Measurements from ENCODE around the gene PLXDC1.

Gene PLXDC1

DNA sequence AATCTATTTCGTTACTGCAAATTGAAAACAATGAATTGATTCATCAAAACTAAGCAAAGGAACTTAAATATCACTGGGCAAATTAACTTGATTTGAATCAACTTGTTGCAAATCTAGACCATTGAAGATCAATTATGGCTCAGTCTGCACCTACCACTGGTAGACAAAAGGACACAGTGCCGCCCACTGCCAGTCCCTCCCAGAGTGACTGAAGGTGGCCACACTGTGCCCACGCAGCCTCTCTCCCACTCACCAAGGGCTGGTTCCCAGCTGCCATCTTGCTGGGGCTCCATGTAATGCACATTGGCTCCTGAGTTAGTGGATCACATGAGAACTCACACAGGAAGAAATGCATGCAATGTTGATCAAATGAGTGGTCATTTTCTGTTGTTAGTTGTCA, 78.1 kb downstream of the PLXDC1 start:
- H3K4me3 ChIP-seq (ENCODE audit: low read depth, low read length): no peak overlapping the region
- no peak overlapping the region for H3K27ac ChIP-seq
- DNase-seq: no peak
- H3K27me3 ChIP-seq (replicated peaks): no peaks in the 10 kb centered on the region
- TF ChIP-seq, protein P1, sequence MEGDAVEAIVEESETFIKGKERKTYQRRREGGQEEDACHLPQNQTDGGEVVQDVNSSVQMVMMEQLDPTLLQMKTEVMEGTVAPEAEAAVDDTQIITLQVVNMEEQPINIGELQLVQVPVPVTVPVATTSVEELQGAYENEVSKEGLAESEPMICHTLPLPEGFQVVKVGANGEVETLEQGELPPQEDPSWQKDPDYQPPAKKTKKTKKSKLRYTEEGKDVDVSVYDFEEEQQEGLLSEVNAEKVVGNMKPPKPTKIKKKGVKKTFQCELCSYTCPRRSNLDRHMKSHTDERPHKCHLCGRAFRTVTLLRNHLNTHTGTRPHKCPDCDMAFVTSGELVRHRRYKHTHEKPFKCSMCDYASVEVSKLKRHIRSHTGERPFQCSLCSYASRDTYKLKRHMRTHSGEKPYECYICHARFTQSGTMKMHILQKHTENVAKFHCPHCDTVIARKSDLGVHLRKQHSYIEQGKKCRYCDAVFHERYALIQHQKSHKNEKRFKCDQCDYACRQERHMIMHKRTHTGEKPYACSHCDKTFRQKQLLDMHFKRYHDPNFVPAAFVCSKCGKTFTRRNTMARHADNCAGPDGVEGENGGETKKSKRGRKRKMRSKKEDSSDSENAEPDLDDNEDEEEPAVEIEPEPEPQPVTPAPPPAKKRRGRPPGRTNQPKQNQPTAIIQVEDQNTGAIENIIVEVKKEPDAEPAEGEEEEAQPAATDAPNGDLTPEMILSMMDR (IDR thresholded peaks at IDR 0.05; ENCODE audit: low read depth, low read length, missing control alignments): no peak
- no peaks in the 10 kb centered on the region for H3K36me3 ChIP-seq (replicated peaks)
- in situ Hi-C loops (cut with HindIII; ENCODE audit: low pct_ligation_motif_present, low sequenced_read_pairs): no loop called here

DNA sequence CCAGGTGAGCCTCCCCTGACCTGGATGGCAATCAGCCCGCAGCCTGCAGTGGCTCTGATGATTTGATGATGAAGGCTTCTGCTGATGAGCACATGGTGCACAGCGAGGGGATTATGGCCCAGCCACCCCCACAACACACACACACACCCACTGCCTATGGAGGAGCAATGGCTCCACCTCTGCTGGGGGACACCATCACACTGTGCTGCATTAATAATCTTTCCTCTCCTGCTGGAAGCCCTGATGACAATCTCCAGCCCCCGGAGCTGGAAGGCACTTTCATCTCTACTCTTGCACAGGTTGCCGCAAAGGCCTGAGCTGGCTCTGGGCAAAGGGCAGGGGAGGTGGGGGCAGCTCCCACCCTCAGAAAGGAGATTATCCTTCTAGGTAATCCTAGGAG, 79.9 kb downstream of the PLXDC1 start:
- no peak overlapping the region for H3K27ac ChIP-seq

DNA sequence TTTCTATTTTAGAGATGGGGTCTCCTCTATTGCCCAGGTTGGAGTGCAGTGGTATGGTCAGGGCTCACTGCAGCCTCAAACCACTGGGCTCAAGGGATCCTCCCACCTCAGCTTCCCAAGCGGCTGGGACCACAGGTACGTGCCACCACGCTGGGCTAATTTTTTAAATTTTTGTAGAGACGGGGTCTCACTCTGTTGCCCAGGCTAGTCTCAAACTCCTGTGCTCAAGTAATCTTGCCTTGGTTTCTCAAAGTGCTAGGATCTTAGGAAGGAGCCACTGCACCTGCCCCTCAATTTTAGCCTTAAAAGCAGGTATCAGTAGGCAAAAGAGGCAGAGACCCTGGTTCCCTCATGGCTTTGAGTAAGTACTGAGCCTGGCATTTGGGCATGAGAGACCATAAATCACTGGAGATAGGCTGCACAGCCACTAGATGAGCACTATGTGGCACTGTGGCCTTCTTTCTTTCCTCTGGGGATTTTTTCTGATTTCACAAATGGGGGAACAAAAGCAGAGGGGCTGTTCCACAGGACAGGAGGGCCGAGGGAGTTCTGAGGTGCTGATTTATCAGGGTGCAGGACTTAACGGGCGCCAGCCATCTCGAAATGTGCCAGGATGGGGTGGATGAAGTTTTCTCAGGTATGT, 82.2 kb downstream of the PLXDC1 start:
- peak; percentile 46 for DNase-seq
- in situ Hi-C loops (cut with HindIII; ENCODE audit: low pct_ligation_motif_present, low sequenced_read_pairs): no loop called here
- Histone ChIP-seq H3K36me3 (replicated peaks) (no peaks in the 10 kb centered on the region), H3K4me3 (ENCODE audit: low read depth, low read length) (no peak overlapping the region), H3K27ac (no peak overlapping the region), H3K27me3 (replicated peaks) (no peaks in the 10 kb centered on the region)
- TF ChIP-seq, protein P1 (IDR thresholded peaks at IDR 0.05; ENCODE audit: low read depth, low read length, missing control alignments): peak; percentile 87

More for the DNA sequence above, 79.9 kb downstream of the PLXDC1 start:
- TF ChIP-seq, protein P1 (IDR thresholded peaks at IDR 0.05; ENCODE audit: low read depth, low read length, missing control alignments): no peak
- Histone ChIP-seq H3K4me3 (ENCODE audit: low read depth, low read length) (no peak overlapping the region), H3K36me3 (replicated peaks) (no peaks in the 10 kb centered on the region), H3K27me3 (replicated peaks) (no peaks in the 10 kb centered on the region)
- in situ Hi-C loops (cut with HindIII; ENCODE audit: low pct_ligation_motif_present, low sequenced_read_pairs): no loop called here
- DNase-seq: no peak

DNA sequence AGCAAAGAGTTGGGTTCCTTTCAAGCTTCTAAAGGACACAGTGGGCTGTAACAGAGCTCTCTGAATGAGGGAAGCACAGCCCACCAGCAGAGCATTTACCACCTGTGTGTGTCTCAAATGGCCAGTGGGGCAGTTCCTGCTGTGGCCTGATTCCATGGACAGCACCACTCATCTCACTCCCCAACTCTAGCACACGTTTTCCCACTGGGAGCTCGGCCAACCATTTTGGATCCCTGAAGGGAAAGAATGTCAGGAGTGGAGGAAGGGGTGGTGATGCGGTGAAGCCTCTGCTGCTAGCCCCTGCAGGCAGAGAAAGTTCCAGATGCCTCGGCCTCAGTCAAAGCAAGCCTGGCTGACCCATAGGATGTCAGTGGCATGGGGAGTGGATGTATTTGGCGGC, 86.6 kb downstream of the PLXDC1 start:
- Histone ChIP-seq H3K36me3 (replicated peaks) (no peaks in the 10 kb centered on the region), H3K27me3 (replicated peaks) (peaks cover 3% of the 10 kb centered on the region)
- in situ Hi-C loops (cut with HindIII; ENCODE audit: low pct_ligation_motif_present, low sequenced_read_pairs): no loop called here

DNA sequence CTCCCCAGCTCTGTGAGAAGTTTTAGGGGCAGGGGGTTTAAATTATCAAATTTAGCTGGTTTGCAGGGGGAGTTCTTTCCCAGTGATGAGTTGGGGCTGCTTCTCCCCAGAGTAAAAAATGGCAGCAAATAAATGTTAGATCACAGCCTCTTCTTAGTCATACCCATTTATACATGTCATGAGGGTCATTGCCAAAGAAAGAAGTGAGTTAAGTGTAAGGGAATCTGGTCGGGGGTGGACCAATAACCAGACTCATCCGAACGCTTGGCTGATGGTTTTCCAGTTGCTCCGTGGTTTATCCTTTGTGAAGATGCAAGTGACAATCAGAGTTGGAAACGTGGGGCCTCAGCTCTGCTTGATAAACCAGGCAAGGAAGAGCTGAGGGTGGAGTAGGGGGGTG, 87.1 kb downstream of the PLXDC1 start:
- Histone ChIP-seq H3K27me3 (replicated peaks) (peaks cover 3% of the 10 kb centered on the region), H3K27ac (no peak overlapping the region), H3K36me3 (replicated peaks) (no peaks in the 10 kb centered on the region), H3K4me3 (ENCODE audit: low read depth, low read length) (no peak overlapping the region)
- TF ChIP-seq, protein P1 (IDR thresholded peaks at IDR 0.05; ENCODE audit: low read depth, low read length, missing control alignments): no peak
- in situ Hi-C loops (cut with HindIII; ENCODE audit: low pct_ligation_motif_present, low sequenced_read_pairs): no loop called here
- DNase-seq: peak; percentile 54

More for the DNA sequence above, 86.6 kb downstream of the PLXDC1 start:
- TF ChIP-seq, protein P1 (IDR thresholded peaks at IDR 0.05; ENCODE audit: low read depth, low read length, missing control alignments): no peak
- DNase-seq: no peak
- no peak overlapping the region for H3K4me3 ChIP-seq (ENCODE audit: low read depth, low read length)
- no peak overlapping the region for H3K27ac ChIP-seq

DNA sequence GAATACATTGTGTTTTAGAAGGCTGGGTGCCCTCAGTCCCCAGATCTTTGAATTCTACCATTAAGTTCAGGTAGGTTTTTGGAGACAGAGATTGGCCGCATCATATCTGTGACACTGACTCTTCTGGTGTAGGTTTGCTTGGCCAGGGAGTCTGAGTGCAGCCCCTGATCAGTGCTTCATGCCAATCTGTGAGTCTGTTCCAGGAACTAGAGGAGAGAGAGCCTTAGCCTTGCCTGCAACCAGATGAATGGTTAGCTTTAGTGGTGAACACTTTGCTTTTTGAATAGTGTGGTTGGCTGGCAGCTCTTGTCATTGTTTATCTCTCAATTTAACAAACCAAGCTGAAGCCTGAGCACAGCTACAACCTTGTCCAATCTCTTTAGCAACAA, 87.8 kb downstream of the PLXDC1 start:
- no peak overlapping the region for H3K27ac ChIP-seq
- no peak for DNase-seq
- in situ Hi-C loops (cut with HindIII; ENCODE audit: low pct_ligation_motif_present, low sequenced_read_pairs): no loop called here
- TF ChIP-seq, protein P1 (IDR thresholded peaks at IDR 0.05; ENCODE audit: low read depth, low read length, missing control alignments): no peak
- no peak overlapping the region for H3K4me3 ChIP-seq (ENCODE audit: low read depth, low read length)
- H3K36me3 ChIP-seq (replicated peaks): no peaks in the 10 kb centered on the region
- H3K27me3 ChIP-seq (replicated peaks): peaks cover 3% of the 10 kb centered on the region
